OCI-LY1 (cell line): ENCODE data around the gene PIEZO1.

Experiments
- H2AFZ ChIP-seq: fragments of 200-600 bp; sonication (generic), shearing (Covaris generic); 2 replicates; pipeline ENCODE4 v1.6.0; 2014; ENCODE audit warnings: antibody characterized with exemption, mild to moderate bottlenecking, low read length
- H3F3A ChIP-seq: fragments of 200-600 bp; sonication (generic), shearing (Covaris generic); 2 replicates; pipeline ENCODE4 v1.6.0; 2014; ENCODE audit warnings: mild to moderate bottlenecking, antibody characterized with exemption, low read length, moderate library complexity; ENCODE audit not compliant: insufficient read depth
- H3K27ac ChIP-seq: fragments of 200-600 bp; sonication (generic); 2 replicates; pipeline ENCODE4 v1.5.1; 2014; ENCODE audit warnings: low read length, mixed run types, mild to moderate bottlenecking, low read depth; ENCODE audit not compliant: poor library complexity, severe bottlenecking
- H3K27me3 ChIP-seq: fragments of 200-600 bp; sonication (generic); 2 replicates; pipeline ENCODE4 v1.6.0; 2014; ENCODE audit warnings: antibody characterized with exemption, mild to moderate bottlenecking, low read length, moderate library complexity; ENCODE audit not compliant: insufficient read depth
- H3K36me3 ChIP-seq: fragments of 200-600 bp; sonication (generic); 2 replicates; pipeline ENCODE4 v1.6.1; 2014; ENCODE audit warnings: mild to moderate bottlenecking, antibody characterized with exemption, low read length, moderate library complexity, mixed read lengths; ENCODE audit not compliant: insufficient read depth
- H3K4me1 ChIP-seq: fragments of 200-600 bp; sonication (generic); 2 replicates; pipeline ENCODE4 v1.5.1; 2014; ENCODE audit warnings: mild to moderate bottlenecking, low read length, moderate library complexity; ENCODE audit not compliant: insufficient read depth, severe bottlenecking
- H3K4me2 ChIP-seq: fragments of 200-600 bp; sonication (generic), shearing (Covaris generic); 2 replicates; pipeline ENCODE4 v1.6.1; 2014; ENCODE audit warnings: low read length
- H3K4me3 ChIP-seq: fragments of 200-600 bp; sonication (generic); 2 replicates; pipeline ENCODE4 v1.5.1; 2014; ENCODE audit warnings: low read length, low read depth, mild to moderate bottlenecking, mixed read lengths; ENCODE audit not compliant: poor library complexity, severe bottlenecking
- H3K79me2 ChIP-seq: fragments of 200-600 bp; shearing (Covaris generic); 2 replicates; pipeline ENCODE4 v1.6.1; 2016; ENCODE audit warnings: mixed run types, low read length, mixed read lengths; ENCODE audit not compliant: insufficient read depth
- H3K9ac ChIP-seq: fragments of 200-600 bp; sonication (generic), shearing (Covaris generic); 2 replicates; pipeline ENCODE4 v1.6.1; 2014; ENCODE audit warnings: mild to moderate bottlenecking, low read length, mixed read lengths
- H3K9me2 ChIP-seq: fragments of 200-600 bp; sonication (generic), shearing (Covaris generic); 2 replicates; pipeline ENCODE4 v1.6.1; 2014; ENCODE audit warnings: low read depth, mild to moderate bottlenecking, low read length, mixed read lengths
- H3K9me3 ChIP-seq: fragments of 200-600 bp; shearing (Covaris generic); 2 replicates; pipeline ENCODE4 v1.6.1; 2014; ENCODE audit warnings: low read length, mixed read lengths
- H4K20me1 ChIP-seq: fragments of 200-600 bp; sonication (generic), shearing (Covaris generic); 2 replicates; pipeline ENCODE4 v1.6.0; 2016; ENCODE audit warnings: mild to moderate bottlenecking, low read length; ENCODE audit not compliant: insufficient read depth
- CTCF ChIP-seq: fragments of 200-600 bp; sonication (generic), shearing (Covaris generic); IDR thresholded peaks from 2 replicates; pipeline ENCODE4 v1.5.1; 2017; ENCODE audit warnings: mild to moderate bottlenecking, antibody characterized with exemption, low read length, moderate library complexity, mixed read lengths
- EZH2 ChIP-seq: fragments of 200-600 bp; sonication (generic), shearing (Covaris generic); IDR thresholded peaks from 2 replicates; pipeline ENCODE4 v1.8.0; 2017; ENCODE audit warnings: borderline replicate concordance, mixed run types, mild to moderate bottlenecking, antibody characterized with exemption, low read length, moderate library complexity, mixed read lengths

PIEZO1 gene

GRCh38 chr16:88762258-88762870, 22.7 kb downstream of the PIEZO1 start:
- Histone ChIP-seq H3K36me3 (no peaks in the 10 kb centered on the region), H3K4me2 (no peak overlapping the region), H2AFZ (no peak overlapping the region), H3K9me2 (no peaks in the 10 kb centered on the region), H3K4me1 (no peaks in the 10 kb centered on the region), H3K27ac (no peak overlapping the region), H3K4me3 (no peak overlapping the region), H3K27me3 (peaks cover 40% of the 10 kb centered on the region), H3F3A (no peaks in the 10 kb centered on the region), H3K9me3 (no peaks in the 10 kb centered on the region), H4K20me1 (no peaks in the 10 kb centered on the region), H3K79me2 (no peaks in the 10 kb centered on the region), H3K9ac (no peak overlapping the region)
- no peak for TF ChIP-seq EZH2
- no peak for TF ChIP-seq CTCF

- no peak overlapping the region for H2AFZ ChIP-seq
- H3K4me2 ChIP-seq: no peak overlapping the region
- no peaks in the 10 kb centered on the region for H3K79me2 ChIP-seq
- H3K9ac ChIP-seq: no peak overlapping the region
- H3K27me3 ChIP-seq: peaks cover 36% of the 10 kb centered on the region
- H3K36me3 ChIP-seq: no peaks in the 10 kb centered on the region
- H3F3A ChIP-seq: no peaks in the 10 kb centered on the region
- no peak for TF ChIP-seq CTCF
- no peak for TF ChIP-seq EZH2
- H3K4me1 ChIP-seq: no peaks in the 10 kb centered on the region
- no peaks in the 10 kb centered on the region for H3K9me2 ChIP-seq
- no peak overlapping the region for H3K4me3 ChIP-seq
- H4K20me1 ChIP-seq: no peaks in the 10 kb centered on the region
- H3K9me3 ChIP-seq: no peaks in the 10 kb centered on the region
- H3K27ac ChIP-seq: no peak overlapping the region
Measured at GRCh38 chr16:88761830-88762229, 23.2 kb downstream of the PIEZO1 start.

- Histone ChIP-seq H3K27me3 (peaks cover 36% of the 10 kb centered on the region), H3K4me2 (no peak overlapping the region), H3K9me3 (no peaks in the 10 kb centered on the region), H3K9ac (no peak overlapping the region), H4K20me1 (no peaks in the 10 kb centered on the region), H3K9me2 (no peaks in the 10 kb centered on the region), H2AFZ (no peak overlapping the region), H3K36me3 (no peaks in the 10 kb centered on the region), H3K27ac (no peak overlapping the region), H3F3A (no peaks in the 10 kb centered on the region), H3K79me2 (no peaks in the 10 kb centered on the region), H3K4me3 (no peak overlapping the region), H3K4me1 (no peaks in the 10 kb centered on the region)
- TF ChIP-seq EZH2 (no peak), CTCF (no peak)
Measured at GRCh38 chr16:88761143-88761534, 23.9 kb downstream of the PIEZO1 start.
